Panc1 (cell line): ENCODE results near the gene ADAP2.

Experiments
- POLR2AphosphoS5 ChIP-seq: IDR thresholded peaks from 2 replicates; pipeline ENCODE4 v1.6.1; 2012; ENCODE audit warnings: mild to moderate bottlenecking, low read depth, low read length, moderate library complexity
- SIN3A ChIP-seq: IDR thresholded peaks from 2 replicates; pipeline ENCODE4 v1.6.1; 2012; ENCODE audit warnings: low read depth, mild to moderate bottlenecking, low read length, moderate library complexity, borderline replicate concordance; ENCODE audit not compliant: insufficient read depth
- TF ChIP-seq, protein P1 (sequence below): fragments of 450-650 bp; IDR thresholded peaks from 2 replicates; pipeline ENCODE4 v1.5.1; 2017; ENCODE audit warnings: mild to moderate bottlenecking

DNA sequence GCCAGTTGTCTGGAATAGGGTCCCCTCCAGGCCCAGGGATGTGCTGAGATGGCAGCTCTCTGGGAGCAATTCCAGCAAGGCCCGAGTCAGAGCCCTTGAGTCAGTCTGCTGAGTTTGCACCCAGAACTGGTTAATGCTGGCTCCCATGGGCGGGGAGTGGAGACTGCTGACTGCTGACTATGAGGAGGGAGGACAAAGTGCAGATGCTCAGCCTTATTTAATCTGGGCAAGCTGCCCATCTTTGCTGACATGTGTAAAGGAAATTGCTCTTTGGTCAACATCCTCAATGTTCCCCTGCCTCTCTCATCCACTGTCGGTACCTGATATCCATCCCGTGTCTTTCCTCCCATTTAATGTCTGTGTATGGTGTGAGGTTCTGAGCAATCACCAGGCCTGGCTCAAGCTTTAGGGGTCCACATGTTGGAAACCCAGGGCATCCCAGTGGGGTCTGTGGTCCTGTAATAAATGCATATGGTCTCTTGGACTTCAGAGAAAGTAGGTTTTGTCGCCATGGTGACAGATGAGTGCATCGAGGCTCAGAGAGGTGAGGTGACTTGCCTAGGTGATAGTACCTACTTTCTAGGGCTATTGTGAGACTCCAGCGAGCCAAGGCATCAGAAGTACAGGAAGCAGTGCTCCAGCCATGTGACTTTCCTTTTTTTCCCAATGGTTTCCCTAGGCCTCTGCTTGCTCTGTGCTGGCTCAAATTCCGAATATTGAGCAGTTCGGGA is 29.1 kb downstream of the ADAP2 start:
- TF ChIP-seq SIN3A (no peak), POLR2AphosphoS5 (no peak)
- TF ChIP-seq, protein P1, sequence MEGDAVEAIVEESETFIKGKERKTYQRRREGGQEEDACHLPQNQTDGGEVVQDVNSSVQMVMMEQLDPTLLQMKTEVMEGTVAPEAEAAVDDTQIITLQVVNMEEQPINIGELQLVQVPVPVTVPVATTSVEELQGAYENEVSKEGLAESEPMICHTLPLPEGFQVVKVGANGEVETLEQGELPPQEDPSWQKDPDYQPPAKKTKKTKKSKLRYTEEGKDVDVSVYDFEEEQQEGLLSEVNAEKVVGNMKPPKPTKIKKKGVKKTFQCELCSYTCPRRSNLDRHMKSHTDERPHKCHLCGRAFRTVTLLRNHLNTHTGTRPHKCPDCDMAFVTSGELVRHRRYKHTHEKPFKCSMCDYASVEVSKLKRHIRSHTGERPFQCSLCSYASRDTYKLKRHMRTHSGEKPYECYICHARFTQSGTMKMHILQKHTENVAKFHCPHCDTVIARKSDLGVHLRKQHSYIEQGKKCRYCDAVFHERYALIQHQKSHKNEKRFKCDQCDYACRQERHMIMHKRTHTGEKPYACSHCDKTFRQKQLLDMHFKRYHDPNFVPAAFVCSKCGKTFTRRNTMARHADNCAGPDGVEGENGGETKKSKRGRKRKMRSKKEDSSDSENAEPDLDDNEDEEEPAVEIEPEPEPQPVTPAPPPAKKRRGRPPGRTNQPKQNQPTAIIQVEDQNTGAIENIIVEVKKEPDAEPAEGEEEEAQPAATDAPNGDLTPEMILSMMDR, result no peak
